Fibroblast of villous mesenchyme (primary cell): ENCODE data around the gene TRPM8. TPM values are rescaled to one million over a fixed set of nuclear protein-coding genes. Genes with fewer than 3 reads are reported as not detected.

Experiments
- DNase-seq: peaks from one replicate; pipeline ENCODE4 v3.0.0-alpha.2; 2010; ENCODE audit warnings: low read depth
- H3K4me3 ChIP-seq: 2 replicates; pipeline ENCODE4 v1.5.1; 2011; ENCODE audit warnings: low read depth, mild to moderate bottlenecking, low read length
- CTCF ChIP-seq: IDR thresholded peaks from 2 replicates; pipeline ENCODE4 v1.5.1; 2012; ENCODE audit warnings: low read depth, mild to moderate bottlenecking, low read length; ENCODE audit not compliant: insufficient read depth
- total RNA-seq: library from RNA; depleted of rRNA; stranded (reverse); fragments of >200 nt; gene quantifications from 2 replicates; pipeline ENCODE4 v1.2.3, GENCODE V29; 2012

The TRPM8 gene
- total RNA-seq, 1 donor: not detected

GRCh38 chr2:233996461-233996860 is 79.3 kb downstream of the TRPM8 start:
- TF ChIP-seq CTCF: no peak
- no peak overlapping the region for H3K4me3 ChIP-seq
- no peak for DNase-seq

- DNase-seq: no peak
- no peak overlapping the region for H3K4me3 ChIP-seq
- TF ChIP-seq CTCF: no peak
Observed at GRCh38 chr2:233997707-233998106, 80.5 kb downstream of the TRPM8 start.

- no peak for DNase-seq
- TF ChIP-seq CTCF: no peak
- no peak overlapping the region for H3K4me3 ChIP-seq
Observed at GRCh38 chr2:233999182-233999581, 82.0 kb downstream of the TRPM8 start.

GRCh38 chr2:234001380-234002160 is 84.4 kb downstream of the TRPM8 start:
- no peak for TF ChIP-seq CTCF
- no peak overlapping the region for H3K4me3 ChIP-seq
- DNase-seq: no peak

GRCh38 chr2:234002281-234002680 is 85.1 kb downstream of the TRPM8 start:
- TF ChIP-seq CTCF: no peak
- no peak for DNase-seq

GRCh38 chr2:234003972-234004617 is 86.9 kb downstream of the TRPM8 start:
- peak; percentile 56 for DNase-seq
- no peak overlapping the region for H3K4me3 ChIP-seq
- no peak for TF ChIP-seq CTCF

More at GRCh38 chr2:234002281-234002680, 85.1 kb downstream of the TRPM8 start:
- no peak overlapping the region for H3K4me3 ChIP-seq

GRCh38 chr2:234005126-234005525 is 88.0 kb downstream of the TRPM8 start:
- no peak overlapping the region for H3K4me3 ChIP-seq
- no peak for DNase-seq

More at GRCh38 chr2:234005126-234005525, 88.0 kb downstream of the TRPM8 start:
- no peak for TF ChIP-seq CTCF
